T-helper 1 cell treated with Interleukin-12 subunit alpha and Interleukin-12 subunit beta and Interleukin-4 antibody, amounts not matched to agents 30 μg/mL and 1 μg/mL, for 36 hours (primary cell): Measurements from ENCODE around the gene RYR1.
"Not testable (repeated sequence)": the region's sequence is repeated elsewhere in the genome, so short reads cannot be mapped to it uniquely, and the experiment has no call there.

Experiments
- H3K27ac Mint-ChIP-seq: one replicate; pipeline ENCODE4 v1.8.0; 2021; ENCODE audit warnings: mild to moderate bottlenecking, mixed read lengths
- H3K27me3 Mint-ChIP-seq: one replicate; pipeline ENCODE4 v1.8.0; 2021; ENCODE audit warnings: low read depth, mixed read lengths
- H3K36me3 Mint-ChIP-seq: one replicate; pipeline ENCODE4 v1.8.0; 2021; ENCODE audit warnings: low read depth, mixed read lengths
- H3K4me1 Mint-ChIP-seq: one replicate; pipeline ENCODE4 v1.8.0; 2021; ENCODE audit warnings: low read depth, mixed read lengths
- H3K4me3 Mint-ChIP-seq: one replicate; pipeline ENCODE4 v1.8.0; 2021; ENCODE audit warnings: mild to moderate bottlenecking, moderate library complexity, mixed read lengths
- H3K9me3 Mint-ChIP-seq: one replicate; pipeline ENCODE4 v1.8.0; 2021; ENCODE audit warnings: mixed read lengths

Gene RYR1

DNA sequence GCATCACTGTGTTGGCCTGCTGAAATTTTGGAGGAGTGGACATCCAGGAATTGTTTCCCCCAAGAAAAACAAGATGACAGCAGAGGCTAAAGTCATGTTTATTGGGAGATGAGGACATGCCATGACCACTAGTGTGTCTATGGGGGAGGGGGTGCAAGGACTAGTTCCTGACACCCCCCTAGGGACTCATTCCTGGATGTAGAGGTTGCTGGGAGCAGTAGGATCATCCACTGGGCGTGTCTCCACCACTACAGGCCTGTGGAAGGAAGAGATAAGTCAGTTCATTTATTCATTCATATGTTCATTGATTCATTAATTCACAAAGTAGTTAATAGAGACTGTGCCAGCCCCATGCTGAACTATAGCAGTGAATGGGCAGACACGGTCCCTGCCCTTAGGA, 154.1 kb downstream of the RYR1 start:
- peaks cover 4% of the 10 kb centered on the region for H3K4me1 Mint-ChIP-seq
- peaks cover 19% of the 10 kb centered on the region for H3K36me3 Mint-ChIP-seq
- H3K4me3 Mint-ChIP-seq = no peak overlapping the region
- no peaks in the 10 kb centered on the region for H3K9me3 Mint-ChIP-seq
- no peaks in the 10 kb centered on the region for H3K27me3 Mint-ChIP-seq
- no peak overlapping the region for H3K27ac Mint-ChIP-seq

DNA sequence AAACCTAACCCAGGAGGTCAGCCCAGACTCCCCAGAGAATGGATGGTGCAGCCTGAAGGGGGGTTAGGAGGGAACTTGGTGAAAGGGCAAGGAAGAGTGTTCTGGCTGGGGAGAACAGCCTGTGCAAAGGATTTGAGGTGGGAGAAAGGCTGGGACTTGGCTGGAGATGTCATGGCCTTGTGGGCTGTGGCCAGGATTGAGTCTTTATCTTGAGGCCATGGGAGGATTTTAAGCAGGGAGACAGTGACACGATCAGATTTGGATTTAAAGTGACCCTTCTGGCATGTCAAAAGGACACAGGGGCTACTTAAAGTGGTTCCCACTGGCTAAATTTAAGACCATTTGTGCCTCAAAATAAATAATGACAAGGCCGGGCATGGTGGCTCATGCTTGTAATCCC, 154.6 kb downstream of the RYR1 start:
- H3K27ac Mint-ChIP-seq = no peak overlapping the region
- no peaks in the 10 kb centered on the region for H3K27me3 Mint-ChIP-seq
- no peak overlapping the region for H3K4me3 Mint-ChIP-seq
- peaks cover 22% of the 10 kb centered on the region for H3K36me3 Mint-ChIP-seq
- H3K9me3 Mint-ChIP-seq = no peaks in the 10 kb centered on the region
- H3K4me1 Mint-ChIP-seq = peaks cover 4% of the 10 kb centered on the region

DNA sequence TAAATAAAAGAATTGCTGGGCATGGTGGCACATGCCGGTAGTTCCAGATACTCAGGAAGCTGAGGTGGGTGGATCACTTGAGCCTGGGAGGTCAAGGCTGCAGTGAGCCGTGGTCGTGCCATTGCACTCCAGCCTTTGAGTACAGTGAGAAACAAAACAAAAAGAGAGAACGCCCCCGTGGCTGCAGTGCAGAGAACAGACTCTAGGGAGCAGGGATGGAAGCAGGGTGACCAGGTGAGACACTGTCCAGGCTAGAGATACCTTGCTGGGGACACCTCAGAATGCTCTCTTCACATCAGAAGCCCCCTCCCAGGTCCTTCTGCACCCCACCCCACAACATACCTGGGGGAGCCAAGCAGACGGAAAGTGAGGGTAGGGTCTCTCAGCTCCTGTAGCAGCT, 159.4 kb downstream of the RYR1 start:
- H3K27ac Mint-ChIP-seq = no peak overlapping the region
- no peak overlapping the region for H3K4me3 Mint-ChIP-seq
- no peaks in the 10 kb centered on the region for H3K9me3 Mint-ChIP-seq
- H3K4me1 Mint-ChIP-seq = peaks cover 3% of the 10 kb centered on the region
- peaks cover 35% of the 10 kb centered on the region for H3K36me3 Mint-ChIP-seq
- H3K27me3 Mint-ChIP-seq = no peaks in the 10 kb centered on the region

GRCh38 chr19:38596057-38596981, 162.8 kb downstream of the RYR1 start:
- Mint-ChIP-seq H3K27ac (no peak overlapping the region), H3K4me3 (no peak overlapping the region), H3K4me1 (peaks cover 3% of the 10 kb centered on the region), H3K36me3 (peaks cover 35% of the 10 kb centered on the region), H3K27me3 (no peaks in the 10 kb centered on the region), H3K9me3 (no peaks in the 10 kb centered on the region)

- H3K4me3 Mint-ChIP-seq = no peak overlapping the region
- no peak overlapping the region for H3K27ac Mint-ChIP-seq
- no peaks in the 10 kb centered on the region for H3K27me3 Mint-ChIP-seq
- H3K9me3 Mint-ChIP-seq = no peaks in the 10 kb centered on the region
- H3K4me1 Mint-ChIP-seq = peaks cover 3% of the 10 kb centered on the region
- peaks cover 38% of the 10 kb centered on the region for H3K36me3 Mint-ChIP-seq
These were observed 163.6 kb downstream of the RYR1 start for GRCh38 chr19:38597075-38597474.

DNA sequence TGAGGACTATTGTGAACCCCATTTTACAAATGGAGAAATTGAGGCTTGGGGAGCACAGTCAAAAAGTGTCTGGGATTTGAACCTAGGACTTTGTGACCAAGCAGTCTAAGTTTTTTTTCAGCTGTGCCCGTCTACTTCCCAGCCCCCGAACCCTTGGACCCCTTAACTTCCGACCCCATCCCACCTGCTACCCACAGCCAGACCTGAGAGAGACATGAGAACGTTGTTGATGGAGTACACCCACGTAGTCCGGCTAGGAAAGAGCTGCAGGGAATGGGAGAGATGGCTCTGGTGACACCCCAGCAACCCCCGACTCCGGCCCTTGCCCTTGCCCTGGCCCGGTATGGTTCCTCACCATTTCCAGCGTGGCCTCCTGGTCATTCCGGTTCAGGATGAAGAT, 166.2 kb downstream of the RYR1 start:
- Mint-ChIP-seq H3K4me3 (no peak overlapping the region), H3K36me3 (peaks cover 35% of the 10 kb centered on the region), H3K27ac (no peak overlapping the region), H3K4me1 (peaks cover 3% of the 10 kb centered on the region), H3K9me3 (no peaks in the 10 kb centered on the region), H3K27me3 (no peaks in the 10 kb centered on the region)

DNA sequence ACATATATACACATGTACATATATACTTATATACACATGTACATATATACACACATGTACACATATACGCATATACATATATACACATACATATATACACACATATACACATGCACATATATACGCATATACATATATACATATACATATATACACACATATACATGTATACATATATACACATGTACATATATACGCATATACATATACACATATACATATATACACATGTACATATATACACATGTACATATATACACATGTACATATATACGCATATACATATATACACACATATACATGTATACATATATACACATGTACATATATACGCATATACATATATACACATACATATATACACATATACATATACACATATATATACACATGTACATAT, 169.4 kb downstream of the RYR1 start:
- H3K36me3 Mint-ChIP-seq = peaks cover 33% of the 10 kb centered on the region
- H3K27me3 Mint-ChIP-seq, H3K27ac Mint-ChIP-seq, H3K4me3 Mint-ChIP-seq, H3K9me3 Mint-ChIP-seq, H3K4me1 Mint-ChIP-seq: not testable (repeated sequence)

DNA sequence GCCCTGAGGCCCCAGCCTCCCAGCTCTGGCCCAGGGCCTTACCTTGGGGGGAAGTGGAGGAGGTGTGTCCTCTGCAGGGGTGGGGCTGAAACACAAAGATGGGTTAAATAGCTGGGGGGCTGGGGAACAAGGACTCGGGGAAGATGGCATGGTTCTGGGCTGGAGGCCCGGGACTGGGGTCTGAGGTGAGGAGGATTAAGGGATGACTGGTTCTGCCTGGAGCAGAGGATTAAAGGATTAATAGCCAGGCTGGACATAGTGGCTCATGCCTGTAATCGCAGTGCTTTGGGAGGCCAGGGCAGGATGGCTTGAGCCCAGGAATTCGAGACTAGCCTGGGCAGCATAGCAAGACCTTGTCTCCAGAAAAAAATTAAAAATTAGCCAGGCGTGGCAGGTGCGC, 172.6 kb downstream of the RYR1 start:
- H3K36me3 Mint-ChIP-seq = peaks cover 37% of the 10 kb centered on the region
- H3K27me3 Mint-ChIP-seq = no peaks in the 10 kb centered on the region
- H3K27ac Mint-ChIP-seq = no peak overlapping the region
- no peak overlapping the region for H3K4me3 Mint-ChIP-seq
- H3K4me1 Mint-ChIP-seq = no peaks in the 10 kb centered on the region
- no peaks in the 10 kb centered on the region for H3K9me3 Mint-ChIP-seq

DNA sequence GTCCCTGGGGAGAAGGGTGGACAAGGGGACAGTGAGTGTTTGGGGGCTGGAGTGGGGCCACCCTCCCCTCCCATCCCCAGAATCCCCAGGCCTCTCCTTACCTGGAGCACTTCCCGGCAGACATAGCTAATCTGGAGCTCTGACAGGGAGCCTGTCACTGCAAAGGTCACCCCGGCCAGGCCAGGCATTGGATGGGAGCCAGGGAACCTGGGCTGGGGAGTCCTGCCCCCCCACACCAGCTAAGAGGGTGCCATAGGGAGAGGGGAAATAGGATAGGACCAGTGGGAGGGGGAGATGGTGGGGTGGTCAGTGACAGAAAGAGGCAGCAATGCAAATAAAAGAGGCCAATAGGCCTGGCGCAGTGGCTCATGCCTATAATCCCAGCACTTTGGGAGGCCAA, 180.8 kb downstream of the RYR1 start:
- no peaks in the 10 kb centered on the region for H3K9me3 Mint-ChIP-seq
- H3K27ac Mint-ChIP-seq = no peak overlapping the region
- no peaks in the 10 kb centered on the region for H3K27me3 Mint-ChIP-seq
- H3K4me1 Mint-ChIP-seq = peaks cover 35% of the 10 kb centered on the region
- H3K36me3 Mint-ChIP-seq = peaks cover 40% of the 10 kb centered on the region
- H3K4me3 Mint-ChIP-seq = no peak overlapping the region

DNA sequence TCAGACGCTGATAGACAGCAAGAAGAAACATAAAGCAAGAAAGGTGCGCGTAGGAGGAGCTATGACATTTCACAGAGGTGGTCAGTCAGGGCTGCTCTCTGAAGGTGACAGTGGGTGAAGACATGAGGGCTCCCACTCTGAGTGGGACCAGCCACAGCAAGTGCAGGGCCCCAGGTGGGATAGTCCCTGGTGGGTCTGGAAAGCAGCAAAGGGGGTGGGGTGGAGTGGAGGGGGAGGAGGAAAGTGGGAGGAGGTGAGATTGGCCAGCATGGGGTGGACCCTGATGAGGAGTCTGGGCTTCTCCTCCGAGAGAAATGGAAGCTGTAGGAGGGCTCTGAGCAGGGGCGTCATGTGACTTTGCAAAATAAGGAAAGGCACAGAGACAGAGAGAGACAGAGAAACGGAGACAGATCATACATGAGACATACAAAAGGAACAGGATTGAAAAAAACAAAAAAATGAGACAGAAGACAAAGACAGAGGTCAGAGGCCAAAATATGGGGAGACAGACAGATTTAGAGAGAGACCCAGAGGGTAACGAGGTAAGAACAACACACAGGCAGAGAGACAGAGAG, 181.6 kb downstream of the RYR1 start:
- Mint-ChIP-seq H3K4me1 (peaks cover 41% of the 10 kb centered on the region), H3K36me3 (peaks cover 43% of the 10 kb centered on the region), H3K4me3 (peak overlapping the region; percentile 73), H3K9me3 (no peaks in the 10 kb centered on the region), H3K27ac (peak overlapping the region; percentile 70), H3K27me3 (no peaks in the 10 kb centered on the region)

- Mint-ChIP-seq H3K27me3 (no peaks in the 10 kb centered on the region), H3K27ac (peak overlapping the region; percentile 97), H3K4me1 (peaks cover 44% of the 10 kb centered on the region), H3K9me3 (no peaks in the 10 kb centered on the region), H3K4me3 (peak overlapping the region; percentile 99), H3K36me3 (peaks cover 34% of the 10 kb centered on the region)
These were observed 182.8 kb downstream of the RYR1 start for GRCh38 chr19:38616265-38616664.

DNA sequence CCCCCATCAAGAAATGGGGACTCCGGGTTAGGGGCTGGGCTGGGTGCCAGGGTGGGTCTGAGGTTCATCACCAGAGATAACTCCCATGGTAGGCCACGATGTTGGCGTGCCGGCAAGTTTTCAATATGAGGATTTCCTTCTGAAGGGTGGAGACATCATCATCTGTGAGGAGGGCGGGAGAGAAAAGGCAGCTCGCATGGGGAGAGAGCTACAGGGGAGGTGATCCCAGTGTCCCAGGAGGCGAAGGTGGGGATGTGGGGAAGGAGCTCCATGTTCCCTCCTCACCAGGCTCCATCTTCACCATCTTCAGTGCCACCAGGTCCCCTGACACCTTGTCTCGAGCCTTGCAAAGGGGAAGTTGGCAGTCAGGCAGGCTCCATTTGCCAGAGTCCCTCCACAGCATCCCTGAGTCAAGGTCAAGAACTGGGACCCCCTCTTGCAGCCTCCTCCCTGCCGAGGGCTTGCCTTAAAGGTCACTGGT, 183.8 kb downstream of the RYR1 start:
- Mint-ChIP-seq H3K36me3 (peaks cover 42% of the 10 kb centered on the region), H3K27me3 (no peaks in the 10 kb centered on the region), H3K27ac (peak overlapping the region; percentile 97), H3K4me1 (peaks cover 52% of the 10 kb centered on the region), H3K4me3 (peak overlapping the region; percentile 99), H3K9me3 (no peaks in the 10 kb centered on the region)

GRCh38 chr19:38617764-38618589, 184.5 kb downstream of the RYR1 start, which contains the start of gene MAP4K1:
TSS of gene MAP4K1 (minus strand) at chr19:38617953. CDS start at chr19:38617895, 58 bp downstream.
- Mint-ChIP-seq H3K27ac (peak within 1 kb of the TSS; percentile 97), H3K4me1 (peaks cover 49% of the 10 kb centered on the region), H3K27me3 (no peaks in the 10 kb centered on the region), H3K9me3 (no peaks in the 10 kb centered on the region), H3K36me3 (peaks cover 37% of the 10 kb centered on the region), H3K4me3 (peak within 1 kb of the TSS; percentile 99)

GRCh38 chr19:38618590-38619360, 185.3 kb downstream of the RYR1 start, which contains the start of gene EIF3K:
TSS of gene EIF3K (plus strand) at chr19:38619188. CDS start at chr19:38619269, 81 bp downstream.
- H3K36me3 Mint-ChIP-seq = peaks cover 36% of the 10 kb centered on the region
- peaks cover 46% of the 10 kb centered on the region for H3K4me1 Mint-ChIP-seq
- peak within 1 kb of the TSS; percentile 97 for H3K27ac Mint-ChIP-seq
- peak within 1 kb of the TSS; percentile 99 for H3K4me3 Mint-ChIP-seq
- no peaks in the 10 kb centered on the region for H3K9me3 Mint-ChIP-seq
- no peaks in the 10 kb centered on the region for H3K27me3 Mint-ChIP-seq
